Vagina (tissue), 2 donors: ENCODE measurements around the gene CENPH. TPM values are rescaled to one million over a fixed set of nuclear protein-coding genes. Genes with fewer than 3 reads are reported as not detected.

Experiments used
- DNase-seq, 2 donors: peaks; one replicate each; pipeline ENCODE4 v3.0.0-alpha.2; 2017; ENCODE audit errors: extremely low spot score in 2 of 2
- H3K27ac ChIP-seq: fragments of 200-600 bp; sonication (generic); one replicate; pipeline ENCODE4 v1.5.1; 2019
- H3K27me3 ChIP-seq: fragments of 200-600 bp; sonication (generic); one replicate; pipeline ENCODE4 v1.5.1; 2019
- H3K36me3 ChIP-seq, 2 donors: fragments of 200-600 bp; sonication (generic); one replicate each; pipeline ENCODE4 v1.5.1; 2017 to 2019
- H3K4me1 ChIP-seq: fragments of 200-600 bp; sonication (generic); one replicate; pipeline ENCODE4 v1.5.1; 2019
- H3K4me3 ChIP-seq, 2 donors: fragments of 200-600 bp; sonication (generic); 1 replicate in 1 of 2; 2 replicates in 1 of 2; pipeline ENCODE4 v1.5.1; 2016 to 2019
- H3K9me3 ChIP-seq: fragments of 200-600 bp; sonication (generic); one replicate; pipeline ENCODE4 v1.5.1; 2019
- POLR2A ChIP-seq, 2 donors: fragments of 450-650 bp; IDR thresholded peaks; one replicate each; pipeline ENCODE4 v1.6.1; 2017; ENCODE audit warnings: antibody characterized with exemption in 2 of 2, mild to moderate bottlenecking in 2 of 2, moderate library complexity in 2 of 2
- POLR2AphosphoS5 ChIP-seq, 2 donors: sonication (generic); formaldehyde crosslinking; IDR thresholded peaks; one replicate each; pipeline ENCODE4 v1.9.0; 2017; ENCODE audit warnings: antibody characterized with exemption in 2 of 2, mild to moderate bottlenecking in 2 of 2, low read depth in 1 of 2; ENCODE audit not compliant: insufficient read depth in 1 of 2
- intact Hi-C: fragments of 100-400 bp; cut with DNase I; formaldehyde crosslinking; loops from one replicate; pipeline ENCODE4 v1.15.1; 2023
- total RNA-seq: library from RNA; depleted of rRNA; stranded (reverse); fragments of >200 nt; gene quantifications from one replicate; pipeline ENCODE4 v1.2.3, GENCODE V29; 2016
- TF ChIP-seq, protein P1 (sequence below), 3 experiments: fragments of 450-650 bp in 2 of 3; fragments of 200-600 bp in 1 of 3; sonication (generic) in 1 of 3; IDR thresholded peaks; one replicate each; pipeline ENCODE4 v1.5.1; 2017 to 2019; ENCODE audit warnings: antibody characterized with exemption in 3 of 3, mild to moderate bottlenecking in 2 of 3, moderate library complexity in 2 of 3

CENPH gene
- total RNA-seq, 1 donor from 2014 or later = 3.9 TPM

GRCh38 chr5:69149676-69150010 is 39.7 kb upstream of the CENPH start:
- intact Hi-C loops = no loop called here
- Histone ChIP-seq H3K4me1 (no peaks in the 10 kb centered on the region), H3K36me3 (no peaks in the 10 kb centered on the region), H3K4me3 (no peak overlapping the region), H3K9me3 (no peaks in the 10 kb centered on the region), H3K27me3 (no peaks in the 10 kb centered on the region), H3K27ac (no peak overlapping the region)
- no peak for DNase-seq
- TF ChIP-seq POLR2AphosphoS5 (IDR thresholded peaks at IDR 0.05; ENCODE audit: insufficient read depth in 1 of 2, low read depth in 1 of 2) (no peak), POLR2A (IDR thresholded peaks at IDR 0.05) (no peak)
- TF ChIP-seq, protein P1, sequence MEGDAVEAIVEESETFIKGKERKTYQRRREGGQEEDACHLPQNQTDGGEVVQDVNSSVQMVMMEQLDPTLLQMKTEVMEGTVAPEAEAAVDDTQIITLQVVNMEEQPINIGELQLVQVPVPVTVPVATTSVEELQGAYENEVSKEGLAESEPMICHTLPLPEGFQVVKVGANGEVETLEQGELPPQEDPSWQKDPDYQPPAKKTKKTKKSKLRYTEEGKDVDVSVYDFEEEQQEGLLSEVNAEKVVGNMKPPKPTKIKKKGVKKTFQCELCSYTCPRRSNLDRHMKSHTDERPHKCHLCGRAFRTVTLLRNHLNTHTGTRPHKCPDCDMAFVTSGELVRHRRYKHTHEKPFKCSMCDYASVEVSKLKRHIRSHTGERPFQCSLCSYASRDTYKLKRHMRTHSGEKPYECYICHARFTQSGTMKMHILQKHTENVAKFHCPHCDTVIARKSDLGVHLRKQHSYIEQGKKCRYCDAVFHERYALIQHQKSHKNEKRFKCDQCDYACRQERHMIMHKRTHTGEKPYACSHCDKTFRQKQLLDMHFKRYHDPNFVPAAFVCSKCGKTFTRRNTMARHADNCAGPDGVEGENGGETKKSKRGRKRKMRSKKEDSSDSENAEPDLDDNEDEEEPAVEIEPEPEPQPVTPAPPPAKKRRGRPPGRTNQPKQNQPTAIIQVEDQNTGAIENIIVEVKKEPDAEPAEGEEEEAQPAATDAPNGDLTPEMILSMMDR (IDR thresholded peaks at IDR 0.05) = no peak

GRCh38 chr5:69152731-69153130 is 36.7 kb upstream of the CENPH start:
- H3K9me3 ChIP-seq = no peaks in the 10 kb centered on the region
- intact Hi-C loops = no loop called here
- H3K36me3 ChIP-seq = no peaks in the 10 kb centered on the region
- no peak for DNase-seq
- H3K4me3 ChIP-seq = no peak overlapping the region
- H3K4me1 ChIP-seq = no peaks in the 10 kb centered on the region
- TF ChIP-seq, protein P1 (IDR thresholded peaks at IDR 0.05) = no peak
- TF ChIP-seq POLR2AphosphoS5 (IDR thresholded peaks at IDR 0.05; ENCODE audit: insufficient read depth in 1 of 2, low read depth in 1 of 2) (no peak), POLR2A (IDR thresholded peaks at IDR 0.05) (no peak)
- no peak overlapping the region for H3K27ac ChIP-seq
- H3K27me3 ChIP-seq = no peaks in the 10 kb centered on the region

DNA sequence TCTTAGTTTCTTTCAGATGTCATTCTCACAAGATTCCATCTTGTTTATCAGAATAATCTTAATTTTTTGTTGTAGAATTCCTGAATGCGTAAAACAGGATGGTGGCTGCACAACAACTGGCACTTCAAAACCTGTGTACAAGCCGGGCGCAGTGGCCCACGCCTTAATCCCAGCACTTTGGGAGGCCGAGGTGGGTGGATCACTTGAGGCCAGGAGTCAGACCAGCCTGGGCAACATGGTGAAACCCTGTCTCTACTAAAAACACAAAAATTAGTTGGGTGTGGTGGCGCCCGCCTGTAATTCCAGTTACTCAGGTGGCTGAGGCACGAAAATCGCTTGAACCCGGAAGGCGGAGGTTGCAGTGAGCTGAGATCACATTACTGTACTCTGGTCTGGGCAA is 32.9 kb upstream of the CENPH start:
- intact Hi-C loops = no loop called here
- no peaks in the 10 kb centered on the region for H3K9me3 ChIP-seq
- H3K27me3 ChIP-seq = no peaks in the 10 kb centered on the region
- H3K27ac ChIP-seq = no peak overlapping the region
- DNase-seq = no peak
- H3K36me3 ChIP-seq = no peaks in the 10 kb centered on the region
- TF ChIP-seq POLR2AphosphoS5 (IDR thresholded peaks at IDR 0.05; ENCODE audit: insufficient read depth in 1 of 2, low read depth in 1 of 2) (no peak), POLR2A (IDR thresholded peaks at IDR 0.05) (no peak)
- TF ChIP-seq, protein P1 (IDR thresholded peaks at IDR 0.05) = no peak
- H3K4me3 ChIP-seq = no peak overlapping the region
- H3K4me1 ChIP-seq = no peaks in the 10 kb centered on the region

- TF ChIP-seq POLR2A (IDR thresholded peaks at IDR 0.05) (no peak), POLR2AphosphoS5 (IDR thresholded peaks at IDR 0.05; ENCODE audit: insufficient read depth in 1 of 2, low read depth in 1 of 2) (no peak)
- TF ChIP-seq, protein P1 (IDR thresholded peaks at IDR 0.05) = no peak
- H3K27me3 ChIP-seq = no peaks in the 10 kb centered on the region
- H3K36me3 ChIP-seq = no peaks in the 10 kb centered on the region
- H3K4me3 ChIP-seq = no peak overlapping the region
- H3K27ac ChIP-seq = no peak overlapping the region
- H3K4me1 ChIP-seq = no peaks in the 10 kb centered on the region
- intact Hi-C loops = no loop called here
- DNase-seq = no peak
- H3K9me3 ChIP-seq = no peaks in the 10 kb centered on the region
Measured at GRCh38 chr5:69158039-69158438, 31.3 kb upstream of the CENPH start.

- DNase-seq = no peak
- Histone ChIP-seq H3K4me1 (no peaks in the 10 kb centered on the region), H3K36me3 (no peaks in the 10 kb centered on the region), H3K27ac (no peak overlapping the region), H3K27me3 (no peaks in the 10 kb centered on the region), H3K4me3 (no peak overlapping the region), H3K9me3 (no peaks in the 10 kb centered on the region)
- TF ChIP-seq POLR2AphosphoS5 (IDR thresholded peaks at IDR 0.05; ENCODE audit: insufficient read depth in 1 of 2, low read depth in 1 of 2) (no peak), POLR2A (IDR thresholded peaks at IDR 0.05) (no peak)
- TF ChIP-seq, protein P1 (IDR thresholded peaks at IDR 0.05) = no peak
- intact Hi-C loops = no loop called here
Measured at GRCh38 chr5:69160651-69161050, 28.7 kb upstream of the CENPH start.
